OCI-LY1 (cell line): Measurements from ENCODE around the gene SPRY4.

ENCODE experiments used
- H2AFZ ChIP-seq: fragments of 200-600 bp; sonication (generic), shearing (Covaris generic); 2 replicates; pipeline ENCODE4 v1.6.0; 2014; ENCODE audit warnings: antibody characterized with exemption, mild to moderate bottlenecking, low read length
- H3F3A ChIP-seq: fragments of 200-600 bp; sonication (generic), shearing (Covaris generic); 2 replicates; pipeline ENCODE4 v1.6.0; 2014; ENCODE audit warnings: mild to moderate bottlenecking, antibody characterized with exemption, low read length, moderate library complexity; ENCODE audit not compliant: insufficient read depth
- H3K27ac ChIP-seq: fragments of 200-600 bp; sonication (generic); 2 replicates; pipeline ENCODE4 v1.5.1; 2014; ENCODE audit warnings: low read length, mixed run types, mild to moderate bottlenecking, low read depth; ENCODE audit not compliant: poor library complexity, severe bottlenecking
- H3K27me3 ChIP-seq: fragments of 200-600 bp; sonication (generic); 2 replicates; pipeline ENCODE4 v1.6.0; 2014; ENCODE audit warnings: antibody characterized with exemption, mild to moderate bottlenecking, low read length, moderate library complexity; ENCODE audit not compliant: insufficient read depth
- H3K36me3 ChIP-seq: fragments of 200-600 bp; sonication (generic); 2 replicates; pipeline ENCODE4 v1.6.1; 2014; ENCODE audit warnings: mild to moderate bottlenecking, antibody characterized with exemption, low read length, moderate library complexity, mixed read lengths; ENCODE audit not compliant: insufficient read depth
- H3K4me1 ChIP-seq: fragments of 200-600 bp; sonication (generic); 2 replicates; pipeline ENCODE4 v1.5.1; 2014; ENCODE audit warnings: mild to moderate bottlenecking, low read length, moderate library complexity; ENCODE audit not compliant: insufficient read depth, severe bottlenecking
- H3K4me2 ChIP-seq: fragments of 200-600 bp; sonication (generic), shearing (Covaris generic); 2 replicates; pipeline ENCODE4 v1.6.1; 2014; ENCODE audit warnings: low read length
- H3K4me3 ChIP-seq: fragments of 200-600 bp; sonication (generic); 2 replicates; pipeline ENCODE4 v1.5.1; 2014; ENCODE audit warnings: low read length, low read depth, mild to moderate bottlenecking, mixed read lengths; ENCODE audit not compliant: poor library complexity, severe bottlenecking
- H3K79me2 ChIP-seq: fragments of 200-600 bp; shearing (Covaris generic); 2 replicates; pipeline ENCODE4 v1.6.1; 2016; ENCODE audit warnings: mixed run types, low read length, mixed read lengths; ENCODE audit not compliant: insufficient read depth
- H3K9ac ChIP-seq: fragments of 200-600 bp; sonication (generic), shearing (Covaris generic); 2 replicates; pipeline ENCODE4 v1.6.1; 2014; ENCODE audit warnings: mild to moderate bottlenecking, low read length, mixed read lengths
- H3K9me2 ChIP-seq: fragments of 200-600 bp; sonication (generic), shearing (Covaris generic); 2 replicates; pipeline ENCODE4 v1.6.1; 2014; ENCODE audit warnings: low read depth, mild to moderate bottlenecking, low read length, mixed read lengths
- H3K9me3 ChIP-seq: fragments of 200-600 bp; shearing (Covaris generic); 2 replicates; pipeline ENCODE4 v1.6.1; 2014; ENCODE audit warnings: low read length, mixed read lengths
- H4K20me1 ChIP-seq: fragments of 200-600 bp; sonication (generic), shearing (Covaris generic); 2 replicates; pipeline ENCODE4 v1.6.0; 2016; ENCODE audit warnings: mild to moderate bottlenecking, low read length; ENCODE audit not compliant: insufficient read depth
- CTCF ChIP-seq: fragments of 200-600 bp; sonication (generic), shearing (Covaris generic); IDR thresholded peaks from 2 replicates; pipeline ENCODE4 v1.5.1; 2017; ENCODE audit warnings: mild to moderate bottlenecking, antibody characterized with exemption, low read length, moderate library complexity, mixed read lengths
- EZH2 ChIP-seq: fragments of 200-600 bp; sonication (generic), shearing (Covaris generic); IDR thresholded peaks from 2 replicates; pipeline ENCODE4 v1.8.0; 2017; ENCODE audit warnings: borderline replicate concordance, mixed run types, mild to moderate bottlenecking, antibody characterized with exemption, low read length, moderate library complexity, mixed read lengths

Gene SPRY4

DNA sequence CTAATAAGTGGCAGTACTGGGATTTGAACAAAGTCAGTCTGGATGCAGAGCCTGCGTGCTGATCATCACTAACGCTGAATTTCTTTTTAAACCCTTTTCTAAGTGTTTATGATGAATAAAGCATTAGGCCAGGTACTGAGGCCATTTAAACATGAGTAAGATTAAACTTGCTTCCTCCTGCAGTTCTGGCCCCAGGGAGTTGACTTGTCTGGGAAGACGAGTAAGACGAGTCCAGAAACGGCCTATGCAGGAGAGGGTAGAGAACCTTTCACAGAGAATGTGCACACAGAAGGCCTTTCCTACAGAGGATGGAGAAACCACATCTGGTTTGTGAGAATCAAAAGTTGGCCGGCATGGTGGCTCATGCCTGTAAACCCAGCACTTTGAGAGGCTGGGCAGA lies 42.9 kb downstream of the SPRY4 start:
- no peak overlapping the region for H3K27ac ChIP-seq
- no peaks in the 10 kb centered on the region for H3K9me3 ChIP-seq
- no peaks in the 10 kb centered on the region for H3K9me2 ChIP-seq
- H3K79me2 ChIP-seq = no peaks in the 10 kb centered on the region
- no peak for TF ChIP-seq EZH2
- no peak for TF ChIP-seq CTCF
- H3K4me3 ChIP-seq = no peak overlapping the region
- H3F3A ChIP-seq = no peaks in the 10 kb centered on the region
- no peak overlapping the region for H2AFZ ChIP-seq
- no peaks in the 10 kb centered on the region; the same call in 1 of the 2 replicates for H3K27me3 ChIP-seq
- no peaks in the 10 kb centered on the region for H3K36me3 ChIP-seq
- H3K4me2 ChIP-seq = no peak overlapping the region
- no peak overlapping the region for H3K9ac ChIP-seq
- H4K20me1 ChIP-seq = no peaks in the 10 kb centered on the region
- no peaks in the 10 kb centered on the region for H3K4me1 ChIP-seq

- Histone ChIP-seq H3K4me2 (no peak overlapping the region), H3K9me3 (no peaks in the 10 kb centered on the region), H3K27ac (no peak overlapping the region), H3K36me3 (no peaks in the 10 kb centered on the region), H3K79me2 (no peaks in the 10 kb centered on the region), H2AFZ (no peak overlapping the region), H3F3A (no peaks in the 10 kb centered on the region), H3K4me3 (no peak overlapping the region), H4K20me1 (no peaks in the 10 kb centered on the region), H3K9ac (no peak overlapping the region), H3K27me3 (no peaks in the 10 kb centered on the region; the same call in 1 of the 2 replicates), H3K9me2 (no peaks in the 10 kb centered on the region), H3K4me1 (no peaks in the 10 kb centered on the region)
- TF ChIP-seq CTCF (no peak), EZH2 (no peak)
These were observed 43.8 kb downstream of the SPRY4 start for GRCh38 chr5:142281008-142281367.

GRCh38 chr5:142280066-142281007 lies 44.5 kb downstream of the SPRY4 start:
- H3K9ac ChIP-seq = no peak overlapping the region
- H4K20me1 ChIP-seq = no peaks in the 10 kb centered on the region
- H2AFZ ChIP-seq = no peak overlapping the region
- no peaks in the 10 kb centered on the region; the same call in 1 of the 2 replicates for H3K27me3 ChIP-seq
- H3K27ac ChIP-seq = no peak overlapping the region
- H3K9me3 ChIP-seq = no peaks in the 10 kb centered on the region
- H3K9me2 ChIP-seq = no peaks in the 10 kb centered on the region
- no peak overlapping the region for H3K4me2 ChIP-seq
- H3K79me2 ChIP-seq = no peaks in the 10 kb centered on the region
- H3K4me1 ChIP-seq = no peaks in the 10 kb centered on the region
- H3K36me3 ChIP-seq = no peaks in the 10 kb centered on the region
- no peak overlapping the region for H3K4me3 ChIP-seq
- TF ChIP-seq EZH2 (no peak), CTCF (no peak)
- H3F3A ChIP-seq = no peaks in the 10 kb centered on the region
